ENCODE data around the gene OTUD5. TPM values are rescaled to one million over a fixed set of nuclear protein-coding genes. Genes with fewer than 3 reads are reported as not detected.
A peak's percentile ranks its signal among the peaks of the same experiment; 100 is the strongest.

Gene OTUD5, protein sequence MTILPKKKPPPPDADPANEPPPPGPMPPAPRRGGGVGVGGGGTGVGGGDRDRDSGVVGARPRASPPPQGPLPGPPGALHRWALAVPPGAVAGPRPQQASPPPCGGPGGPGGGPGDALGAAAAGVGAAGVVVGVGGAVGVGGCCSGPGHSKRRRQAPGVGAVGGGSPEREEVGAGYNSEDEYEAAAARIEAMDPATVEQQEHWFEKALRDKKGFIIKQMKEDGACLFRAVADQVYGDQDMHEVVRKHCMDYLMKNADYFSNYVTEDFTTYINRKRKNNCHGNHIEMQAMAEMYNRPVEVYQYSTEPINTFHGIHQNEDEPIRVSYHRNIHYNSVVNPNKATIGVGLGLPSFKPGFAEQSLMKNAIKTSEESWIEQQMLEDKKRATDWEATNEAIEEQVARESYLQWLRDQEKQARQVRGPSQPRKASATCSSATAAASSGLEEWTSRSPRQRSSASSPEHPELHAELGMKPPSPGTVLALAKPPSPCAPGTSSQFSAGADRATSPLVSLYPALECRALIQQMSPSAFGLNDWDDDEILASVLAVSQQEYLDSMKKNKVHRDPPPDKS
- total RNA-seq: 10 to 100 TPM; 91.0 to 91.6 TPM
- 117 to 136 reads per million in 2 donors for total RNA-seq

DNA sequence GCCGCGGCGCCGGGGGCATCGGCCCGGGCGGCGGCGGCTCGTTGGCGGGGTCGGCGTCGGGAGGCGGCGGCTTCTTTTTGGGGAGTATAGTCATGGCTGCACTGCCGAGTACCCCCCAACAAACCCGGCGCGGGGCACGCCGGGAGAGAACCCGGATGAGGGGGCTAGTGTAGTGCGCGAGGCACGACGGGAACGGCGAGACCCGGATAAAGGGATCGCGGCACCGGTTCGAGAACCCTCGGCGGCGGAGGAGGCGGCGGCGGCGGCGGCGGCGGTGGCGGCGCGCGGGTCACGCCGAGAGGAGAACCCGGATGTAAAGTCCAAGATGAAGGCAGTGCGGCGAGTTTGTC lies at the start of gene OTUD5:
Gene OTUD5 (minus strand): TSS at position 131 of the 350 bp plus-strand sequence. CDS start 37 bp downstream, at position 94.
- peak within 1 kb of the TSS; percentile 91 for H3K4me3 Mint-ChIP-seq
- DNase-seq: peak; percentile 49 to 66 (median 62)
- H3K4me1 Mint-ChIP-seq: peaks cover 24% of the 10 kb centered on the region
- no peaks in the 10 kb centered on the region for H3K36me3 Mint-ChIP-seq (ENCODE audit: low read depth)
- peak; percentile 46 for ATAC-seq
- peak within 1 kb of the TSS; percentile 96 for H3K27ac Mint-ChIP-seq
- H3K27me3 Mint-ChIP-seq: no peaks in the 10 kb centered on the region
- H3K9me3 ChIP-seq (ENCODE audit: control insufficient read depth, low read length, poor library complexity, severe bottlenecking): no peaks in the 10 kb centered on the region

DNA sequence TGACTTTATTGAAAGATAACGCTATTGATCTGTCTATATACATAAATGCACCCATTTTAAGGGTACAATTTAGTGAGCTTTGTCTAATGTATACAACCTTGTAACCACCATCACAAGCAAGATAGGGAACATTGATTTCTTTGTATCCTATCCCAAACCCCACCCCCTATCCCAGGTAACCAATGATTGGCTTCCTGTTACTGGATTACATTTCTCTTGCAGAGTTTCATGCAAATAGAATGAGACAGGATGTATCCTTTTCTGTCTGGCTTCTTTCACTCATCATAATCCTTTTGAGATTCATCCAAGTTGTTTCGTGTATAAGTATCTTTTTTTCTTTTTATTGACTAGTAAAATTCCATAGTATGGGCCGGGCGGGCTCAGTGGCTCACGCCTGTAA lies 46.3 kb upstream of the OTUD5 start:
- Mint-ChIP-seq H3K36me3 (ENCODE audit: low read depth) (peaks cover under 1% of the 10 kb centered on the region), H3K4me1 (peaks cover 12% of the 10 kb centered on the region), H3K4me3 (peak overlapping the region; percentile 41), H3K27me3 (no peaks in the 10 kb centered on the region), H3K27ac (no peak overlapping the region)
- ATAC-seq (no peak), DNase-seq (no peak)
- no peaks in the 10 kb centered on the region for H3K9me3 ChIP-seq (ENCODE audit: control insufficient read depth, low read length, poor library complexity, severe bottlenecking)

DNA sequence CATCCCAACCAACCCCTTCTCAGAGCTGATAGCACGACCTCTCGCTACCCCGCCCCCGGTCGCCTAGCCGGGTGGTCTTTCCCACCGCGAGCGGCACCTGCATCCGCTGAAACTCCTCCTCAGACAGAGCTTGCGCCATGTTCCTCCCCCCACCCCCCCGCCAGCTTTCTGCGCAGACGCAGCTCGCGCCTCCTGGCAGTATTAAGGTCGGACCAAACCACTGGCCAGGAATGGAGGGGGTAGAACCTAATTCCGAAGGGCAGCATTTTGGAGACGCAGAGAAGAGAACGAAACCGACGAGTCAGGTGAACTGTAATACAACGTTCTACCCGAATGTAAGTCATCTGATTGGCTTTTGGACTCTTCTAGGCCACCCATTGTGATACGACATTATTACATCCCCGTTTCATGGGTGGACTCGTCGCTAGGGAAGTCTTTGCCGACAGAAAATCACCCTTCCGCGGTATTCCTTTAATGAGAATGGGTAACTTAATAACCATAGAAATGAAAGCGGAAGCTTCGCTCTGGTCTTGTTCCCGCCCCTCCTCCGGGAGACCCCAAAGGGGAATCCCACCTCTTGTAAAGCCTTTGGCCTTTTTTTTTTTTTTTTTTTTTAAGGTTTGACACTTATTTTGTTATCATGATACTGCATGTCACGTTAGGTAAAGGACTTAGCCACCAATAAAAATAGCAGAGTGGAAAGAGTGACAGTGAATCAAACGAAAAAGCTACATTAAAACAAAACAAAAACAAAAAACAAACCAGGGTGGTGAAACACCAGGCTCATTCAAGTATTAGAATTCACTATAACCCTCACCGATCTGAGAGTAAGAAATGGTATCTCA lies 44.9 kb upstream of the OTUD5 start, which contains the start of gene GRIPAP1:
Gene GRIPAP1 (minus strand): TSS at position 174 of the 845 bp plus-strand sequence. CDS start 35 bp downstream, at position 139.
- no peaks in the 10 kb centered on the region for H3K9me3 ChIP-seq (ENCODE audit: control insufficient read depth, low read length, poor library complexity, severe bottlenecking)
- peaks cover 8% of the 10 kb centered on the region for H3K36me3 Mint-ChIP-seq (ENCODE audit: low read depth)
- peak within 1 kb of the TSS; percentile 99 for H3K27ac Mint-ChIP-seq
- peak within 1 kb of the TSS; percentile 95 for H3K4me3 Mint-ChIP-seq
- no peaks in the 10 kb centered on the region for H3K27me3 Mint-ChIP-seq
- ATAC-seq: peak; percentile 82
- peaks cover 20% of the 10 kb centered on the region for H3K4me1 Mint-ChIP-seq
- peak; percentile 56 to 69 (median 59) for DNase-seq

DNA sequence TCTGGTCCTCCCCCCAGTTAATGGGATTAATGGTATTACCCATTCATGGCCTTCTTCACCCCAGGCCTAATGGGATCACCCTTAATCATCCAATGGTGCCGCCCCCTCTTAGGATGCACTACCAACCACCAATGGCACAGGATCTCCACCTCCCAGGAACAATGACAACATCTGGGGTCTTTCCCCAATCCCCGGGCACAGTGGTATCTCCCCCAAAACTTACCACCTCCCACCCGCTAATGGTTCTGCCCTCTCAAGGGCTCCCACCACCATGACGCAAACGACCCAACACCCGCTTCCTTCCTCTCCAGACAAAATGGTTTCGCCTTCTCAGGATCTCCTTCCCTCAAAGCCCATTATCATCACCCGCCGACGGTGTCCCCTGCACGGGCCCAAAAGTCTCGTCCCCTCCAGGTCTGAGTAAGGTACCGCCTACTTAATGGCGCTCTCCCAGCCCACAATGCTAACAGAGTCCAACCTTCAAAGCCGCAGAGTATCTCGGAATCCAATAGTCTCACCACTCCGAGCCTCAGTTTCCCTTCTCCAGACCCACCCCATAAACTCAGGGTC lies 44.2 kb upstream of the OTUD5 start:
- Mint-ChIP-seq H3K4me1 (peaks cover 24% of the 10 kb centered on the region), H3K36me3 (ENCODE audit: low read depth) (peaks cover 9% of the 10 kb centered on the region), H3K27ac (peak overlapping the region; percentile 99), H3K4me3 (peak overlapping the region; percentile 95), H3K27me3 (no peaks in the 10 kb centered on the region)
- ATAC-seq: peak; percentile 63
- H3K9me3 ChIP-seq (ENCODE audit: control insufficient read depth, low read length, poor library complexity, severe bottlenecking): no peaks in the 10 kb centered on the region
- DNase-seq: peak; percentile 27 to 57 (median 39)

DNA sequence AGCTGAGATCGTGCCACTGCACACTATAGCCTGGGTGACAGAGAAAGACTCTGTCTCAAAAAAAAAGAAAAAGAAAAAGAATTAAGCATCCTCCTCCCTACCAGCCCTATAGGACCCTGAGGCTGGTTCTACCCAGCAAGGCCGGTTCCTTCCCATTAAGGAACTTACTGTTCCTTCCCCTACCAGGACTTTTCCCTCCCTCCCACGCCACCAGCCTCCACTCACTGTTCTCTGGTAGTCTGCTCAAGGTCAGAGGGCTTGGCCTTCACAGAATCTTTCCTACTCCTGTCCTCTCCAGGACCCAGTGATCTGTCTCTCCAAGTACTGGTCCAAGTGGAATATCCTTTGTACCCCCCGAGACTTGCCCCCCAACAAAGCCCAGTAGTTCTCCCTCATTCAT lies 43.2 kb upstream of the OTUD5 start:
- peak overlapping the region; percentile 95 for H3K4me3 Mint-ChIP-seq
- DNase-seq (no peak), ATAC-seq (no peak)
- H3K9me3 ChIP-seq (ENCODE audit: control insufficient read depth, low read length, poor library complexity, severe bottlenecking): no peaks in the 10 kb centered on the region
- H3K27me3 Mint-ChIP-seq: no peaks in the 10 kb centered on the region
- peaks cover 26% of the 10 kb centered on the region for H3K4me1 Mint-ChIP-seq
- H3K27ac Mint-ChIP-seq: peak overlapping the region; percentile 99
- H3K36me3 Mint-ChIP-seq (ENCODE audit: low read depth): peaks cover 9% of the 10 kb centered on the region

DNA sequence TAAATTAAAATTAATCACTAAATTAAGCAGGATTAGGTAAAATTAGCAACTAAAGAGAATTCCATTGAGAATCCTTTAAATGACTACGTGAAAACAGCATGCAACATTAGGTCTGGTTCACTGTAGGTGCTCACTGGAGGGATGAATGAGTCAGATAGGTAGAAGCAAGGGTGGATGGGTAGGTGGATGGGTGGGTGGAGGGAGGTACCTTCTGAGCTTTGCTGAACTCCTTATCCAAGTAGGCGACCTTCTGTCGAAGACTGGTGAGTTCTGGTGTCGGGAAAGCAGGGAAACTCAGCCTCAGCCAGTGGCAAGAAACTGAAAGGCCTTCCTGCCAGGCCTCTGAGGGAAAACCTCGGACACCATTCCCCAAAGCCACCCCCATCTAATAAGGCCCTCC lies 41.6 kb upstream of the OTUD5 start:
- Mint-ChIP-seq H3K4me3 (no peak overlapping the region), H3K4me1 (peaks cover 29% of the 10 kb centered on the region), H3K36me3 (ENCODE audit: low read depth) (peaks cover 9% of the 10 kb centered on the region), H3K27me3 (no peaks in the 10 kb centered on the region), H3K27ac (no peak overlapping the region)
- ATAC-seq (no peak), DNase-seq (no peak)
- H3K9me3 ChIP-seq (ENCODE audit: control insufficient read depth, low read length, poor library complexity, severe bottlenecking): no peaks in the 10 kb centered on the region

DNA sequence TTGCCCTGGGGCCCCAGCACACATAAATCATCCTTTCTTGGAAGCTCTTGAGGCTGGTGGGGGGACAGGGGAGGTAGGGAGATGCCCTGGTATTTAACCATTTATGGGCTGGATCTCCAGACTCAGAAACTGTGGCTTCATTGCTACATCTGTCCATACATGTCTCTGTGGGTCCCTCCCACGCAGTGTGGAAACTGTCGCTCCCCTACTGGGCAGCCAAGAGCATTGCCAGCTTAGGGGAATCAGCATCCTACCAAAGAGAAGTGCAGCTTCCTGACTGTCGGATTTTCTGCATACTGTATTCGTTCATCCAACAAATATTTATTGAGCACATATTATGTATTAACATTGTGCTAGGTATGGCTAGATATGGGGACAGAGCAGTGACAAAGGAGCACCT lies 41.0 kb upstream of the OTUD5 start:
- DNase-seq: no peak
- no peaks in the 10 kb centered on the region for H3K27me3 Mint-ChIP-seq
- H3K4me1 Mint-ChIP-seq: peaks cover 29% of the 10 kb centered on the region
- H3K9me3 ChIP-seq (ENCODE audit: control insufficient read depth, low read length, poor library complexity, severe bottlenecking): no peaks in the 10 kb centered on the region
- no peak for ATAC-seq
- H3K27ac Mint-ChIP-seq: peak overlapping the region; percentile 44
- H3K4me3 Mint-ChIP-seq: no peak overlapping the region
- H3K36me3 Mint-ChIP-seq (ENCODE audit: low read depth): peaks cover 9% of the 10 kb centered on the region

DNA sequence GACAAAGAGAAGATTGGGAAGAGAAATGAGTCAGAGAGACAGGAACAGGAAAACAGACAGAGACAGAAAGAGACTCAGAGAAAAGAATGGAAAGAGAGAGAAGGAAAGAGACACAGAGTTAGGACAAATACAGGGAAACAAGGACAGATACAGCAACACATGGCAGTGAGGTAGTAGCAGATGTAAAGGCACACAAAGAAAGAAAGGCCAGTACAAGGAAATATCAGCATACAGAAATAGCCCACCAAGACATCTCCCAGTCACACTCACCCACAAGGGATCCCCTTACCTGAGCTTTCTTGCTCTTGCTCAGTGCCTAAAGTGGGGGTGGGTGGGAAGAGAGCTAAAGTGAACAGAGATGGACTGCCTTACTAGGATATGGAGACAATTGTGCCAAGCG lies 40.5 kb upstream of the OTUD5 start:
- no peak for ATAC-seq
- Mint-ChIP-seq H3K4me1 (peaks cover 29% of the 10 kb centered on the region), H3K4me3 (no peak overlapping the region), H3K27me3 (no peaks in the 10 kb centered on the region), H3K27ac (peak overlapping the region; percentile 44), H3K36me3 (ENCODE audit: low read depth) (peaks cover 9% of the 10 kb centered on the region)
- H3K9me3 ChIP-seq (ENCODE audit: control insufficient read depth, low read length, poor library complexity, severe bottlenecking): no peaks in the 10 kb centered on the region
- DNase-seq: no peak

DNA sequence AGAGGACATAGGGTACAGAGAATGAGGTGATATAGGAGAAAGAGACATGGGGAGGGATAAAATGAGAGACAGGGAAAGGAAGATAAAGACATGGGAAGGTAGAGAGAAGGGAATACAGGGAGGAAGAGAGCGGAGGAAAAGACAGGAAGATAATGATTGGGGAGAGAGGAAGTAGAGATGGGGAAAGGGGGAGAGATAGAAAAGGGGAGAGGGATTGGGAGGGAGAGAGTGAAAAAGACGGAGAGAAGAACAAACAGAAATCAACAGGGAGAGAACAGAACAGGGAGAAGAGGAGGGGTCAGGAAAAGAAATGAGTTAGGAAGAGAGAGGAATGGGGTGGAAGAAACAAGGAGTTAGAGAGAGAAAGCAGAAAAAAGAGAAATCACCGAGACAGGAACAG lies 40.0 kb upstream of the OTUD5 start:
- no peaks in the 10 kb centered on the region for H3K9me3 ChIP-seq (ENCODE audit: control insufficient read depth, low read length, poor library complexity, severe bottlenecking)
- DNase-seq (no peak), ATAC-seq (no peak)
- Mint-ChIP-seq H3K4me1 (peaks cover 29% of the 10 kb centered on the region), H3K36me3 (ENCODE audit: low read depth) (peaks cover 9% of the 10 kb centered on the region), H3K27me3 (no peaks in the 10 kb centered on the region), H3K4me3 (no peak overlapping the region), H3K27ac (no peak overlapping the region)

DNA sequence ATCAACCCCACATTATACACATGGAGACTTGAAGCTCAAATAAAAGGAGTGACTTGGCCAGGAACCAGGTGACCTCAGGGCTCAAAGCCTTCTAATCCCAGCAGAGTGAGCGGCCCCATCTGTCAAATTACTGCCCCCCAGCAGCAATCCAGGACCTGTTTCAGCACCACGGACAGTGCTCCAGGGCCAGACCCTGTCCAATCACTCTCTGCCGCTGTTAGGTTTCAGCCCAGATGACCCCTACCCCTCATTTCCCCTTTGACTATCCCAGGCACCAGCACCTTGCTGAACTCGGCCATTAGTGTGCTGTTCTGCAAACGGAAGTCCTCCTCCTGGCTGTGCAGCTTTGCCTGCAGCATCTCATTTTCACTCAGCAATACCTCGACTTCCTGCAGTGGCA lies 39.6 kb upstream of the OTUD5 start:
- DNase-seq (no peak), ATAC-seq (no peak)
- no peaks in the 10 kb centered on the region for H3K27me3 Mint-ChIP-seq
- H3K9me3 ChIP-seq (ENCODE audit: control insufficient read depth, low read length, poor library complexity, severe bottlenecking): no peaks in the 10 kb centered on the region
- no peak overlapping the region for H3K4me3 Mint-ChIP-seq
- H3K27ac Mint-ChIP-seq: no peak overlapping the region
- peaks cover 28% of the 10 kb centered on the region for H3K4me1 Mint-ChIP-seq
- H3K36me3 Mint-ChIP-seq (ENCODE audit: low read depth): peaks cover 9% of the 10 kb centered on the region

DNA sequence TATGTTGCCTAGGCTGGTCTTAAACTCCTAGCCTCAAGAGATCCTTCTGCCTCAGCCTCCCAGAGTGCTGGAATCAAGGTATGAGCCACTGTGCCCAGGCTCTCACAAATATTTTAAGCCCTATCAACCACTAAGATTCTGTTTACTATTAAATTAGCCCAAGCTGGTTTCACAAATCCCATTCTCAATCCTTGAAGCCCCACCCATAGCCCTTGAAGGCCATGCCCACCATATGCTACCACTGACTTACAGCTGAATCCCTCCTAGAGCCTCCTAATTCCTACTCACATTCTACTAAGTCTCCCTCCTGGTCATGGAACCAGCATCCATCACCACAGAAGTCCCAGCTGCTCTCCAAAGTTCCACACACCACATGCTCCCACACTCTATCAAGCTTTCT lies 34.9 kb upstream of the OTUD5 start:
- H3K27ac Mint-ChIP-seq: peak overlapping the region; percentile 74
- peaks cover 1% of the 10 kb centered on the region for H3K36me3 Mint-ChIP-seq (ENCODE audit: low read depth)
- ATAC-seq (no peak), DNase-seq (no peak)
- H3K27me3 Mint-ChIP-seq: no peaks in the 10 kb centered on the region
- no peak overlapping the region for H3K4me3 Mint-ChIP-seq
- peaks cover 13% of the 10 kb centered on the region for H3K4me1 Mint-ChIP-seq
- H3K9me3 ChIP-seq (ENCODE audit: control insufficient read depth, low read length, poor library complexity, severe bottlenecking): no peaks in the 10 kb centered on the region

DNA sequence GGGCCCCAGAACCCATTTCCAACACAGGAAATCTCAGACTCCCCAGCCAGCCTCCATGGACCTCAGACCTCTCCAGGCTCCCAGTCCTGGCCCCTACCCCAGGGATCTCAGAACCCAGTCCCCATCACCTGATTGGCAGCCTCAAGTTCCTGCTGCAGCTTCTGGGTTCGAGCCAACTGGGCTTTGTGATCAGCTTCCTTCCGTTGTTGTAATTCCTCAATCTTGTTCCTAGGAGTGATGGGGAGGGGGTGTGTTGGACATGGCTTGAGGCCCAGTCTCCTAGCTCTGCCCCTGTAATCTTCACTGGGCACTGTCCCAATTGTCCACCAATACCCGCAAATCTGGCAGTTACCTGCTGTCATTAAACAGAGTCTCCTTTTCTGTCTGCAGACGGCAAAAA lies 32.1 kb upstream of the OTUD5 start:
- Mint-ChIP-seq H3K4me1 (peaks cover 4% of the 10 kb centered on the region), H3K27me3 (no peaks in the 10 kb centered on the region), H3K36me3 (ENCODE audit: low read depth) (peaks cover 2% of the 10 kb centered on the region), H3K27ac (peak overlapping the region; percentile 45), H3K4me3 (no peak overlapping the region)
- no peak for ATAC-seq
- H3K9me3 ChIP-seq (ENCODE audit: control insufficient read depth, low read length, poor library complexity, severe bottlenecking): no peaks in the 10 kb centered on the region
- DNase-seq: no peak

DNA sequence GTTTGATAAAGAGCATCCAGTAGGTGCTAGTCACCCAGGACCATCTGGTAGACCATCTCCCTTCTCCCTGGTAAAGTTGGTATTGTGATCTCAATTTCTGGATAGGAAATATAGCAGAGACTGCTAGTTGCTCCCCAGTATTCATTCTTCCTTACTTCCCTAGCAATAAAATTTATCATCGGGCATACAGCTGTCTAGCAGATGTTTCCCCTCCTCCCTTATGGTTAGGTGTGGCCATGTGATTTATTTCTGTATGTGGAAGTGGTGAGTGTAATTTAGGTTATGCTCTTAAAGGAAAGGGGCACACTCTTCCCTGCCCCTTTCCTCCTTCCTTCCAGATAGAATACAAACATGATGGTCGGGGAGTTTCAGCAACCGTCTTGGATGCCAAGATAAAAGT lies 26.5 kb upstream of the OTUD5 start:
- DNase-seq (no peak), ATAC-seq (no peak)
- Mint-ChIP-seq H3K36me3 (ENCODE audit: low read depth) (peaks cover 8% of the 10 kb centered on the region), H3K27me3 (no peaks in the 10 kb centered on the region), H3K27ac (no peak overlapping the region), H3K4me1 (peaks cover 4% of the 10 kb centered on the region), H3K4me3 (no peak overlapping the region)
- H3K9me3 ChIP-seq (ENCODE audit: control insufficient read depth, low read length, poor library complexity, severe bottlenecking): no peaks in the 10 kb centered on the region

Measured in T-helper 17 cell (primary cell).